Measurements from ENCODE around the gene CFAP58. TPM values are rescaled to one million over a fixed set of nuclear protein-coding genes. Genes with fewer than 3 reads are reported as not detected.

The CFAP58 gene
- total and polyA plus RNA-seq, 2 of the 13 experiments (the other 11 are each of a cell fraction or from before 2014, with no cell fraction given) = 0.03 TPM; not detected in 1

DNA sequence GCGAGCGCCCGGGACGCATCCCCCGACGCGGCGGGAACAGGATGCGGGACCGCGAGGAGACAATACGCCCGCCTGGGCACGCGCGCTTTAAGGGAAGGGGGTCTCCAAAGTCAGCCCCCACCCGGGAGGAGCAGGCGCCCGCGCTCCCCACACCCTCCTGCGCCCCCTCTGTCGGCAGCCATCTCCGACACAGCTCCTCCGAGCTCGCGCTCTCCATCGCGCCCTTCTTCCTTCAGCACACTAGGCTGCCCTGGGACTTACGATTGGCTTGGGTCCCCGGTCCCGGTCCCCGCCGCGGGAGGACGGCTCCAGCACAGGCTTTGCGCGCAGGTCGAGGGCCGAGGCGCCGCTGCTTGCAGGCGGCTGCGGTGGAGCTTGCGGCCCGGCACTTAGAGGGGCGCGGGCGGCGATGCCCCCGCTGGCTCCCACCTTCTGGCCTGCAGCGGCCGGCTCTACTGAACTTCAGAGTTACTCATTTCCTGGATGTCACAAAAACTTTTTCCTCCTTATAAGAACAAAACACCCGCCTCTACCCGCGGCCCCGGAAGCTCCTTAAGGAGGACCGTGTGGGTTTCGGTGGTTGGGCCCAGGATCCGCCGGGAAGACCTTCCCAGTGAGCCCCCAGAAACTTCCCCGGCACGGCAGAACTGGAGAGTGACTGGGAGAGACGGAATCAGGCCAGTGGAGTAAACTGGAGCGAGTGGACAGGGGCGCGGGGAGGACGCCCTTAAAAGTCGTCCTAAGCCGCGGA, 15.5 kb upstream of the CFAP58 start, which contains the start of gene ITPRIP (continued):
- TF ChIP-seq, protein P1, sequence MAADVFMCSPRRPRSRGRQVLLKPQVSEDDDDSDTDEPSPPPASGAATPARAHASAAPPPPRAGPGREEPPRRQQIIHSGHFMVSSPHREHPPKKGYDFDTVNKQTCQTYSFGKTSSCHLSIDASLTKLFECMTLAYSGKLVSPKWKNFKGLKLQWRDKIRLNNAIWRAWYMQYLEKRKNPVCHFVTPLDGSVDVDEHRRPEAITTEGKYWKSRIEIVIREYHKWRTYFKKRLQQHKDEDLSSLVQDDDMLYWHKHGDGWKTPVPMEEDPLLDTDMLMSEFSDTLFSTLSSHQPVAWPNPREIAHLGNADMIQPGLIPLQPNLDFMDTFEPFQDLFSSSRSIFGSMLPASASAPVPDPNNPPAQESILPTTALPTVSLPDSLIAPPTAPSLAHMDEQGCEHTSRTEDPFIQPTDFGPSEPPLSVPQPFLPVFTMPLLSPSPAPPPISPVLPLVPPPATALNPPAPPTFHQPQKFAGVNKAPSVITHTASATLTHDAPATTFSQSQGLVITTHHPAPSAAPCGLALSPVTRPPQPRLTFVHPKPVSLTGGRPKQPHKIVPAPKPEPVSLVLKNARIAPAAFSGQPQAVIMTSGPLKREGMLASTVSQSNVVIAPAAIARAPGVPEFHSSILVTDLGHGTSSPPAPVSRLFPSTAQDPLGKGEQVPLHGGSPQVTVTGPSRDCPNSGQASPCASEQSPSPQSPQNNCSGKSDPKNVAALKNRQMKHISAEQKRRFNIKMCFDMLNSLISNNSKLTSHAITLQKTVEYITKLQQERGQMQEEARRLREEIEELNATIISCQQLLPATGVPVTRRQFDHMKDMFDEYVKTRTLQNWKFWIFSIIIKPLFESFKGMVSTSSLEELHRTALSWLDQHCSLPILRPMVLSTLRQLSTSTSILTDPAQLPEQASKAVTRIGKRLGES (CRISPR knock-in tag; IDR thresholded peaks at IDR 0.05; ENCODE audit: borderline replicate concordance) = no peak
- TF ChIP-seq, protein P2, sequence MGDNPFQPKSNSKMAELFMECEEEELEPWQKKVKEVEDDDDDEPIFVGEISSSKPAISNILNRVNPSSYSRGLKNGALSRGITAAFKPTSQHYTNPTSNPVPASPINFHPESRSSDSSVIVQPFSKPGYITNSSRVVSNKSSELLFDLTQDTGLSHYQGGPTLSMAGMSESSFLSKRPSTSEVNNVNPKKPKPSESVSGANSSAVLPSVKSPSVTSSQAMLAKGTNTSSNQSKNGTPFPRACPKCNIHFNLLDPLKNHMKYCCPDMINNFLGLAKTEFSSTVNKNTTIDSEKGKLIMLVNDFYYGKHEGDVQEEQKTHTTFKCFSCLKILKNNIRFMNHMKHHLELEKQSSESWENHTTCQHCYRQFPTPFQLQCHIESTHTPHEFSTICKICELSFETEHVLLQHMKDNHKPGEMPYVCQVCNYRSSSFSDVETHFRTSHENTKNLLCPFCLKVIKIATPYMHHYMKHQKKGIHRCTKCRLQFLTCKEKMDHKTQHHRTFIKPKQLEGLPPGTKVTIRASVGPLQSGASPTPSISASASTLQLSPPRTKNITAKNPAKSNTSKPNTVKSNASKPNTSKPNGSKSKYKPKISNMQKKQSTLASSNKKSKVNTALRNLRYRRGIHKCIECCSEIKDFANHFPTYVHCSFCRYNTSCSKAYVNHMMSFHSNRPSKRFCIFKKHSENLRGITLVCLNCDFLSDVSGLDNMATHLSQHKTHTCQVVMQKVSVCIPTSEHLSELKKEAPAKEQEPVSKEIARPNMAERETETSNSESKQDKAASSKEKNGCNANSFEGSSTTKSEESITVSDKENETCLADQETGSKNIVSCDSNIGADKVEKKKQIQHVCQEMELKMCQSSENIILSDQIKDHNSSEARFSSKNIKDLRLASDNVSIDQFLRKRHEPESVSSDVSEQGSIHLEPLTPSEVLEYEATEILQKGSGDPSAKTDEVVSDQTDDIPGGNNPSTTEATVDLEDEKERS (CRISPR knock-in tag; IDR thresholded peaks at IDR 0.05) = no peak
- TF ChIP-seq GATA4 (IDR thresholded peaks at IDR 0.05; ENCODE audit: borderline replicate concordance, low read depth) = no peak
- TF ChIP-seq, protein P3, sequence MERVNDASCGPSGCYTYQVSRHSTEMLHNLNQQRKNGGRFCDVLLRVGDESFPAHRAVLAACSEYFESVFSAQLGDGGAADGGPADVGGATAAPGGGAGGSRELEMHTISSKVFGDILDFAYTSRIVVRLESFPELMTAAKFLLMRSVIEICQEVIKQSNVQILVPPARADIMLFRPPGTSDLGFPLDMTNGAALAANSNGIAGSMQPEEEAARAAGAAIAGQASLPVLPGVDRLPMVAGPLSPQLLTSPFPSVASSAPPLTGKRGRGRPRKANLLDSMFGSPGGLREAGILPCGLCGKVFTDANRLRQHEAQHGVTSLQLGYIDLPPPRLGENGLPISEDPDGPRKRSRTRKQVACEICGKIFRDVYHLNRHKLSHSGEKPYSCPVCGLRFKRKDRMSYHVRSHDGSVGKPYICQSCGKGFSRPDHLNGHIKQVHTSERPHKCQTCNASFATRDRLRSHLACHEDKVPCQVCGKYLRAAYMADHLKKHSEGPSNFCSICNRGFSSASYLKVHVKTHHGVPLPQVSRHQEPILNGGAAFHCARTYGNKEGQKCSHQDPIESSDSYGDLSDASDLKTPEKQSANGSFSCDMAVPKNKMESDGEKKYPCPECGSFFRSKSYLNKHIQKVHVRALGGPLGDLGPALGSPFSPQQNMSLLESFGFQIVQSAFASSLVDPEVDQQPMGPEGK (CRISPR knock-in tag; IDR thresholded peaks at IDR 0.05) = peak; percentile 86
- TF ChIP-seq, protein P4, sequence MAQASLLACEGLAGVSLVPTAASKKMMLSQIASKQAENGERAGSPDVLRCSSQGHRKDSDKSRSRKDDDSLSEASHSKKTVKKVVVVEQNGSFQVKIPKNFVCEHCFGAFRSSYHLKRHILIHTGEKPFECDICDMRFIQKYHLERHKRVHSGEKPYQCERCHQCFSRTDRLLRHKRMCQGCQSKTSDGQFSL (CRISPR knock-in tag; IDR thresholded peaks at IDR 0.05) = no peak
- TF ChIP-seq, protein P5, sequence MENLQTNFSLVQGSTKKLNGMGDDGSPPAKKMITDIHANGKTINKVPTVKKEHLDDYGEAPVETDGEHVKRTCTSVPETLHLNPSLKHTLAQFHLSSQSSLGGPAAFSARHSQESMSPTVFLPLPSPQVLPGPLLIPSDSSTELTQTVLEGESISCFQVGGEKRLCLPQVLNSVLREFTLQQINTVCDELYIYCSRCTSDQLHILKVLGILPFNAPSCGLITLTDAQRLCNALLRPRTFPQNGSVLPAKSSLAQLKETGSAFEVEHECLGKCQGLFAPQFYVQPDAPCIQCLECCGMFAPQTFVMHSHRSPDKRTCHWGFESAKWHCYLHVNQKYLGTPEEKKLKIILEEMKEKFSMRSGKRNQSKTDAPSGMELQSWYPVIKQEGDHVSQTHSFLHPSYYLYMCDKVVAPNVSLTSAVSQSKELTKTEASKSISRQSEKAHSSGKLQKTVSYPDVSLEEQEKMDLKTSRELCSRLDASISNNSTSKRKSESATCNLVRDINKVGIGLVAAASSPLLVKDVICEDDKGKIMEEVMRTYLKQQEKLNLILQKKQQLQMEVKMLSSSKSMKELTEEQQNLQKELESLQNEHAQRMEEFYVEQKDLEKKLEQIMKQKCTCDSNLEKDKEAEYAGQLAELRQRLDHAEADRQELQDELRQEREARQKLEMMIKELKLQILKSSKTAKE (CRISPR knock-in tag; IDR thresholded peaks at IDR 0.05; ENCODE audit: borderline replicate concordance) = no peak
- TF ChIP-seq, protein P6, sequence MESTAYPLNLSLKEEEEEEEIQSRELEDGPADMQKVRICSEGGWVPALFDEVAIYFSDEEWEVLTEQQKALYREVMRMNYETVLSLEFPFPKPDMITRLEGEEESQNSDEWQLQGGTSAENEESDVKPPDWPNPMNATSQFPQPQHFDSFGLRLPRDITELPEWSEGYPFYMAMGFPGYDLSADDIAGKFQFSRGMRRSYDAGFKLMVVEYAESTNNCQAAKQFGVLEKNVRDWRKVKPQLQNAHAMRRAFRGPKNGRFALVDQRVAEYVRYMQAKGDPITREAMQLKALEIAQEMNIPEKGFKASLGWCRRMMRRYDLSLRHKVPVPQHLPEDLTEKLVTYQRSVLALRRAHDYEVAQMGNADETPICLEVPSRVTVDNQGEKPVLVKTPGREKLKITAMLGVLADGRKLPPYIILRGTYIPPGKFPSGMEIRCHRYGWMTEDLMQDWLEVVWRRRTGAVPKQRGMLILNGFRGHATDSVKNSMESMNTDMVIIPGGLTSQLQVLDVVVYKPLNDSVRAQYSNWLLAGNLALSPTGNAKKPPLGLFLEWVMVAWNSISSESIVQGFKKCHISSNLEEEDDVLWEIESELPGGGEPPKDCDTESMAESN (CRISPR knock-in tag; conservative IDR thresholded peaks at IDR 0.05) = no peak
- TF ChIP-seq ISL2 (CRISPR knock-in tag; IDR thresholded peaks at IDR 0.05) = no peak
- TF ChIP-seq SOX6 (IDR thresholded peaks at IDR 0.05) = no peak
- no peak; the same call in 1 of the 2 replicates for TF ChIP-seq SOX6 (CRISPR knock-in tag; IDR thresholded peaks at IDR 0.05)
- TF ChIP-seq ZNF232 (CRISPR knock-in tag; IDR thresholded peaks at IDR 0.05; ENCODE audit: borderline replicate concordance) = 0 out of 2 replicates have a peak, but pooled peaks have one; percentile 38
- TF ChIP-seq MAFK (conservative IDR thresholded peaks at IDR 0.05 in 1 of 2, IDR thresholded peaks at IDR 0.05 in 1 of 2; ENCODE audit: low read length in 2 of 2) = no peak
- TF ChIP-seq HIVEP1 (CRISPR knock-in tag; IDR thresholded peaks at IDR 0.05) = no peak
- TF ChIP-seq ZNF709 (CRISPR knock-in tag; IDR thresholded peaks at IDR 0.05) = 0 out of 2 replicates have a peak, but pooled peaks have one; percentile 41
- no peak for TF ChIP-seq ZNF292 (CRISPR knock-in tag; IDR thresholded peaks at IDR 0.05; ENCODE audit: borderline replicate concordance, low read depth)
